Measurements from ENCODE around the gene DPP9.

DPP9 gene

GRCh38 chr19:4755459-4755858 lies 31.8 kb upstream of the DPP9 start:
- no peak for TF ChIP-seq CTCF (IDR thresholded peaks at IDR 0.05)
- H3K4me3 ChIP-seq = no peak overlapping the region
- peaks cover 0 to 35% of the 10 kb centered on the region in 2 donors for H3K27me3 ChIP-seq
- intact Hi-C loops (cut with DNase I; ENCODE audit: low total_unique reads) = no loop called here
- DNase-seq = no peak
- no peaks in the 10 kb centered on the region for H3K9me3 ChIP-seq
- H3K27ac ChIP-seq = no peak overlapping the region
- no peaks in the 10 kb centered on the region for H3K36me3 ChIP-seq
- H3K4me1 ChIP-seq = peaks cover 0 to 13% (median 10%) of the 10 kb centered on the region in 4 donors

- H3K36me3 ChIP-seq = no peaks in the 10 kb centered on the region
- no peak for TF ChIP-seq CTCF (IDR thresholded peaks at IDR 0.05)
- peaks cover 0 to 29% of the 10 kb centered on the region in 2 donors for H3K27me3 ChIP-seq
- H3K27ac ChIP-seq = no peak overlapping the region
- DNase-seq = no peak
- intact Hi-C loops (cut with DNase I; ENCODE audit: low total_unique reads) = no loop called here
- H3K4me3 ChIP-seq = no peak overlapping the region
- H3K4me1 ChIP-seq = peaks cover 0 to under 1% (median under 1%) of the 10 kb centered on the region in 4 donors
- H3K9me3 ChIP-seq = no peaks in the 10 kb centered on the region
These were observed 30.6 kb upstream of the DPP9 start for GRCh38 chr19:4754248-4754647.

GRCh38 chr19:4749870-4750590 lies 26.4 kb upstream of the DPP9 start:
- TF ChIP-seq CTCF (IDR thresholded peaks at IDR 0.05) = no peak
- no peak for DNase-seq
- H3K36me3 ChIP-seq = no peaks in the 10 kb centered on the region
- peaks cover 0 to 5% (median 3%) of the 10 kb centered on the region in 4 donors for H3K4me1 ChIP-seq
- H3K9me3 ChIP-seq = peaks cover 0 to 6% (median 0%) of the 10 kb centered on the region in 3 donors
- no peak overlapping the region for H3K4me3 ChIP-seq
- intact Hi-C loops (cut with DNase I; ENCODE audit: low total_unique reads) = no loop called here
- no peak overlapping the region for H3K27ac ChIP-seq
- H3K27me3 ChIP-seq = peaks cover 0 to 35% of the 10 kb centered on the region in 2 donors

GRCh38 chr19:4748589-4748988 lies 24.9 kb upstream of the DPP9 start:
- H3K36me3 ChIP-seq = no peaks in the 10 kb centered on the region

GRCh38 chr19:4748185-4748584 lies 24.5 kb upstream of the DPP9 start:
- no peak overlapping the region for H3K27ac ChIP-seq
- no peak overlapping the region for H3K4me3 ChIP-seq
- intact Hi-C loops (cut with DNase I; ENCODE audit: low total_unique reads) = no loop called here
- TF ChIP-seq CTCF (IDR thresholded peaks at IDR 0.05) = no peak
- DNase-seq = no peak
- no peaks in the 10 kb centered on the region for H3K36me3 ChIP-seq
- H3K4me1 ChIP-seq = peaks cover 0 to 15% (median 10%) of the 10 kb centered on the region in 4 donors
- peaks cover 0 to 25% of the 10 kb centered on the region in 2 donors for H3K27me3 ChIP-seq
- H3K9me3 ChIP-seq = peaks cover 0 to 6% (median 0%) of the 10 kb centered on the region in 3 donors

More at GRCh38 chr19:4748589-4748988, 24.9 kb upstream of the DPP9 start:
- Histone ChIP-seq H3K4me1 (peaks cover 0 to 15% (median 10%) of the 10 kb centered on the region in 4 donors), H3K9me3 (peaks cover 0 to 6% (median 0%) of the 10 kb centered on the region in 3 donors), H3K27me3 (peaks cover 0 to 29% of the 10 kb centered on the region in 2 donors), H3K4me3 (no peak overlapping the region), H3K27ac (no peak overlapping the region)
- DNase-seq = no peak
- TF ChIP-seq CTCF (IDR thresholded peaks at IDR 0.05) = no peak
- intact Hi-C loops (cut with DNase I; ENCODE audit: low total_unique reads) = no loop called here
